ENCODE data around the gene CACNB2.

CACNB2 gene

GRCh38 chr10:18563003-18563726, 422.9 kb downstream of the CACNB2 start:
- no peak for TF ChIP-seq GATA2 (IDR thresholded peaks at IDR 0.05; ENCODE audit: low read depth, low read length)
- no peak for TF ChIP-seq GATA3 (IDR thresholded peaks at IDR 0.05; ENCODE audit: low read depth, low read length)

- TF ChIP-seq GATA2 (IDR thresholded peaks at IDR 0.05; ENCODE audit: low read depth, low read length) (no peak), GATA3 (IDR thresholded peaks at IDR 0.05; ENCODE audit: low read depth, low read length) (no peak)
Observed at GRCh38 chr10:18565006-18565405, 424.8 kb downstream of the CACNB2 start.

DNA sequence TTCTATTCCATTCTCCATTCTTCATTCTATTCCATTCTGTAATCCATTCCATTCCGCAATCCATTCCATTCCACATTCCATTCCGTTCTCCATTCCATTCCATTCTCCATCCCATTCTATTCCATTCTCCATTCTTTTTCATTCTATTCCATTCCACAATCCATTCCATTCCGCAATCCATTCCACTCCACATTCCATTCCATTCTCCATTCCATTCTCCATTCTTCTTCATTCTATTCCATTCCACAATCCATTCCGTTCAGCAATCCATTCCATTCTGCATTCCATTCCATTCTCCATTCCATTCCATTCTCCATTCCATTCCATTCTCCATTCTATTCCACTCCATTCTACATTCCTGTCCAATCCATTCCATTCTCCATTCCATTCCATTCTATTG, 426.0 kb downstream of the CACNB2 start:
- no peak for TF ChIP-seq GATA3 (IDR thresholded peaks at IDR 0.05; ENCODE audit: low read depth, low read length)

DNA sequence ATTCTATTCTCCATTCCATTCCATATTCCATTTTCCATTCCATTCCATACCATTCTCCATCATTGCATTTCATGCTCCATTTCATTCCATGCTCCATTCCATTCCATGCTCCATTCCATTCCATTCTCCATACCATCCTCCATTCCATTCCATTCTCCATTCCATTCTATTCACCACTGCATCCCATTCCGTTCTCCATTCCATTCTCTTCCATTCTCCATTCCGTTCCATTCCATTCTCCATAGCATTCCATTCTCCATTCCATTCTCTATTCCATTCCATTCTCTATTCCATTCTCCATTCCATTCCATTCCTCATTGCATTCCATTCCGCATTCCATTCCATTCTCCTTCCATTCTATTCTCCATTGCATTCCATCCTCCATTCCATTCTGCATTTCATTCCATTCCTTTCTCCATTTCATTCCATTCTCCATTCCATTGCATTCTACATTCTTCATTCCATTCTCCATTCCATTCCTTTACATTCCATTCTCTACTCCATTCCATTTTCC, 427.2 kb downstream of the CACNB2 start:
- TF ChIP-seq GATA2 (IDR thresholded peaks at IDR 0.05; ENCODE audit: low read depth, low read length) (no peak), GATA3 (IDR thresholded peaks at IDR 0.05; ENCODE audit: low read depth, low read length) (no peak)

DNA sequence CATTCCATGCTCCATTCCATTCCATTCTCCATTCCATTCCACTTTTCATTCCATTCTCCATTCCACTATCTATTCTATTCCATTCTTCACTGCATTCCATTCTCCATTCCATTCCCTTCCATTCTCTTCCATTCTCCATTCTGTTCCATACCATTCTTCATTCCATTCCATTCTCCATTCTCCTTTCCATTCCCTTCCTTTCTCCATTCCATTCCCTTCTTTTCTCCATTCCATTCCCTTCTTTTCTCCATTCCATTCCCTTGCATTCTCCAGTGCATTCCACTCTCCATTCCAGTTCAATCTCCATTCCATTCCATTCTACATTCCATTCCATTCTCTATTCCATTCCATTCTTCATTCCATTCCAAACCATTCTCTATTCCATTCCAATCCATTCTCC, 430.9 kb downstream of the CACNB2 start:
- TF ChIP-seq GATA3 (IDR thresholded peaks at IDR 0.05; ENCODE audit: low read depth, low read length) (no peak), GATA2 (IDR thresholded peaks at IDR 0.05; ENCODE audit: low read depth, low read length) (no peak)

DNA sequence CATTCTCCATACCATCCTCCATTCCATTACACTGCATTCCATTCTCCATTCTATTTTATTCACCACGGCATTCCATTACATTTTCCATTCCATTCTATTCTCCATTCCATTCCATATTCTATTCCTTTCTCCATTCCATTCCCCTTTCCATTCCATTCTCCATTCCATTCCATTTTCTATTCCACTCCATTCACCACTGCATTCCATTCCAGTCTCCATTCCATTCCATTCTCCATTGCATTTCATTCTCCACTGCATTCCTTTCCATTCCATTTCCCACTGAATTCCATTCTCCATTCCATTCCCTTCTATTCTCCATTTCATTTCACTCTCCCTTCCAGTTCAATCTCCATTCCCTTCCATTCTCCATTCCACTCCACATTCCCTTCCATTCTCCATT, 431.6 kb downstream of the CACNB2 start:
- no peak for TF ChIP-seq GATA3 (IDR thresholded peaks at IDR 0.05; ENCODE audit: low read depth, low read length)

- TF ChIP-seq GATA3 (IDR thresholded peaks at IDR 0.05; ENCODE audit: low read depth, low read length) (no peak), GATA2 (IDR thresholded peaks at IDR 0.05; ENCODE audit: low read depth, low read length) (no peak)
Observed at GRCh38 chr10:18572959-18573561, 432.8 kb downstream of the CACNB2 start.

- TF ChIP-seq GATA2 (IDR thresholded peaks at IDR 0.05; ENCODE audit: low read depth, low read length) = no peak
- no peak for TF ChIP-seq GATA3 (IDR thresholded peaks at IDR 0.05; ENCODE audit: low read depth, low read length)
Observed at GRCh38 chr10:18576586-18576985, 436.4 kb downstream of the CACNB2 start.

- no peak for TF ChIP-seq GATA3 (IDR thresholded peaks at IDR 0.05; ENCODE audit: low read depth, low read length)
- TF ChIP-seq GATA2 (IDR thresholded peaks at IDR 0.05; ENCODE audit: low read depth, low read length) = no peak
Observed at GRCh38 chr10:18577823-18578685, 437.8 kb downstream of the CACNB2 start.

DNA sequence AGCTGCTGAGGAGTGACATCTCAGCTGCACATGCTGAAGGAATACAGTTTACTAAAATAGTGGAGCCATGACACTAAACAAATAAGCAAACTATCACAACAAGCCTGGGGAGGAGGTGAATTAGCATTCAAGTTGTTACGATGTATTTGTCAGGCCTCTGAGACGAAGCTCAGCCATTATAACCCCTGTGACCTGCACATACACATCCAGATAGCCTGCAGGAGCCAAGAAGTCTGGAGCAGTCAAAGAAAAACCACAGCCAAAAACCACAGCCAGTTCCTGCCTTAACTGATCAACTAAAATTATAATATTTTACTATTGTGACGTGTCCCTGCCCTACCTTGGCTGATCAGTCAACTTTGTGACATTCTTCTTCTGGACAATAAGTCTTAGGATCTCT, 442.6 kb downstream of the CACNB2 start:
- no peak for TF ChIP-seq GATA3 (IDR thresholded peaks at IDR 0.05; ENCODE audit: low read depth, low read length)
- no peak for TF ChIP-seq GATA2 (IDR thresholded peaks at IDR 0.05; ENCODE audit: low read depth, low read length)

- no peak for TF ChIP-seq GATA2 (IDR thresholded peaks at IDR 0.05; ENCODE audit: low read depth, low read length)
Observed at GRCh38 chr10:18583575-18584270, 443.5 kb downstream of the CACNB2 start.

Data from SH-SY5Y (cell line).